Activated CD4-positive, alpha-beta T cell treated with anti-CD3 and anti-CD28 coated beads, Interleukin-2, Interleukin-6, amounts not matched to agents 100 ng/mL and 50 ng/mL, durations not matched to agents 16 hours and 8 hours (primary cell): ENCODE data around the gene LTA4H.
A peak's percentile ranks its signal among the peaks of the same experiment; 100 is the strongest.
"Not testable (repeated sequence)": the region's sequence is repeated elsewhere in the genome, so short reads cannot be mapped to it uniquely, and the experiment has no call there.

Source experiments
- DNase-seq: peaks from one replicate; pipeline ENCODE4 v3.0.0-alpha.2; 2020

LTA4H gene

GRCh38 chr12:95988506-95989275, 46.7 kb downstream of the LTA4H start:
- DNase-seq, result no peak

- no peak for DNase-seq
Measured at GRCh38 chr12:95986635-95987570, 48.5 kb downstream of the LTA4H start.

GRCh38 chr12:95984682-95985081, 50.7 kb downstream of the LTA4H start:
- DNase-seq, result no peak

GRCh38 chr12:95982602-95983001, 52.8 kb downstream of the LTA4H start:
- DNase-seq, result no peak

- no peak for DNase-seq
Measured at GRCh38 chr12:95980437-95980836, 55.0 kb downstream of the LTA4H start.

GRCh38 chr12:95978774-95979173, 56.6 kb downstream of the LTA4H start:
- DNase-seq, result no peak

- no peak for DNase-seq
Measured at GRCh38 chr12:95978351-95978750, 57.0 kb downstream of the LTA4H start.

- no peak for DNase-seq
Measured at GRCh38 chr12:95977764-95978305, 57.6 kb downstream of the LTA4H start.

GRCh38 chr12:95976416-95976832, 59.0 kb downstream of the LTA4H start:
- no peak for DNase-seq

- no peak for DNase-seq
Measured at GRCh38 chr12:95975491-95975890, 59.9 kb downstream of the LTA4H start.

- DNase-seq, result no peak
Measured at GRCh38 chr12:95974358-95974757, 61.0 kb downstream of the LTA4H start.

- no peak for DNase-seq
Measured at GRCh38 chr12:95972832-95973456, 62.4 kb downstream of the LTA4H start.

- DNase-seq, result no peak
Measured at GRCh38 chr12:95970905-95971304, 64.5 kb downstream of the LTA4H start.

GRCh38 chr12:95969116-95969515, 66.3 kb downstream of the LTA4H start:
- not testable (repeated sequence) for DNase-seq

- DNase-seq, result no peak
Measured at GRCh38 chr12:95967301-95967700, 68.1 kb downstream of the LTA4H start.

GRCh38 chr12:95966287-95966870, 69.0 kb downstream of the LTA4H start:
- no peak for DNase-seq

- no peak for DNase-seq
Measured at GRCh38 chr12:95963096-95963495, 72.3 kb downstream of the LTA4H start.

GRCh38 chr12:95962222-95962621, 73.2 kb downstream of the LTA4H start:
- DNase-seq, result no peak

GRCh38 chr12:95960241-95960640, 75.1 kb downstream of the LTA4H start:
- DNase-seq, result no peak

GRCh38 chr12:95959107-95959506, 76.3 kb downstream of the LTA4H start:
- DNase-seq, result peak; percentile 14

GRCh38 chr12:95956557-95957145, 78.7 kb downstream of the LTA4H start:
- no peak for DNase-seq

GRCh38 chr12:95955549-95956159, 79.7 kb downstream of the LTA4H start:
- DNase-seq, result no peak
